Measurements from ENCODE around the gene OSTC.
A peak's percentile ranks its signal among the peaks of the same experiment; 100 is the strongest.

OSTC gene

DNA sequence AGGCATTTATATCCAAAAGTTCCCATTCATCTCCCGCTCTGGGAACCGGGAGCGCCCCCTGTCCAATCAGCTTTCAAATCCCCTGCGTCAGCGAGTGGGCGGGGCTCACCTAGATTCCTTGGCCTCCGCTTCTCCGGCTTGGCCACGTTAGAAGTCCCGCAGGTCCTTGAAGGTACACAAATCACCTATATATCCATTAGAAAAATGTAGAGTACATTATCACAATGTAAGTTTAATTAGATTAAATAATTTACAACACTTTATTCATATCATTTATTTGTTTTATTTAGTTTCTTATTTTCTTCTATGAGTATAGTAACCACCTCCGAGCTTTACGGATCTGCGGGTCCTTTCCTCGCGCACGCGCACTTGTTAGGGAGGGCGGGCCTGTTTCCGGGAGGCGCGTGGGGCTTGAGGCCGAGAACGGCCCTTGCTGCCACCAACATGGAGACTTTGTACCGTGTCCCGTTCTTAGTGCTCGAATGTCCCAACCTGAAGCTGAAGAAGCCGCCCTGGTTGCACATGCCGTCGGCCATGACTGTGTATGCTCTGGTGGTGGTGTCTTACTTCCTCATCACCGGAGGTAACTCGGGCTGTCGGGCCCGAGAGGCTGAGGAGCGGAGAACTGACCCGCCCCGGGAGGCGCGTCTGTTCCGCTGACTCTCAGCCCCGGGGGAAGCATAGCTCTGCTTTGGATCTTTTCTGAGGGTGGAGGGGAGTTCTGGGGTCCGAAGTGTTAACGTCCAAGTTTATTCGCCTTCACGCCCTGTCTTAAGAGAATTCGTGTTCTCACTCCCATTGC is at the start of gene OSTC:
OSTC (plus strand) TSS at position 388 of the 802 bp plus-strand sequence; CDS start at position 445, 57 bp downstream.
- DNase-seq: peak; percentile 97

DNA sequence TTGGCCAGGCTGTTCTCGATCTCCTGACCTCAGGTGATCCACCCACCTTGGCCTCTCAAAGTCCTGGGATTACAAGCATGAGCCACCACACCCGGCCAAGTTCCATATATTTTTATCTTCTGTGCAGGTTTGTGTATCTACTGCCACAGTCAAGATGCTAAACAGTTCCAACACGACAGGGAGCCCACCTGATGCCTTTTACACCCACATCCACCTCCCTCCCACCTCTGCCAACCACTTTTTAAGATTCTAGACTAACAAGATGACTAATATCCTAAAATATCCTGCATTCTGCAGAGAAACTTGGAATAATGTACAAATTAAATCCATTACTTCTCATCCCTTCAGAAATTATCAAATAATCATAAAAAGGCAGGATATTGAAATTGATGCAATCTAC is 49.3 kb upstream of the OSTC start:
- no peak for DNase-seq

DNA sequence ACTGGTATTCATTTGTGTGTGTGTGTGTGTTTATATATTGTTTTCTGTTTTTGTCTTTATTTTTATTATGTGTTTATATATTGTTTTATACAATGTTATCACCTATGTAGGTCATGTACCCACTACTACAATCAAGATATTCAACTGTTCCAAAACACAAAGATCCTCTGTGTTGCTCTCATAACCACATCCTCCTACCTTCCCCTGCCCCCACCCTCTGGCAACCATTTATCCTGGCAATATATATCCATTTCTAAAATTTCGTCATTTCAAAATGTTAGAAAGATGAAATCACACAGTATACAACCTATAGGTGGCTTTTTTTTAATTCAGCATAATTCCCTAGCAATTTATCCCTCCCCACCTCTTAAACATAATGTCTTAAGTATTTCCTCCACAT is 48.9 kb upstream of the OSTC start:
- DNase-seq: no peak

GRCh38 chr4:108602163-108602562 is 48.2 kb upstream of the OSTC start:
- DNase-seq: no peak

GRCh38 chr4:108607079-108607815 is 43.2 kb upstream of the OSTC start:
- no peak for DNase-seq

- DNase-seq: no peak
Observed at GRCh38 chr4:108611365-108611764, 39.0 kb upstream of the OSTC start.

DNA sequence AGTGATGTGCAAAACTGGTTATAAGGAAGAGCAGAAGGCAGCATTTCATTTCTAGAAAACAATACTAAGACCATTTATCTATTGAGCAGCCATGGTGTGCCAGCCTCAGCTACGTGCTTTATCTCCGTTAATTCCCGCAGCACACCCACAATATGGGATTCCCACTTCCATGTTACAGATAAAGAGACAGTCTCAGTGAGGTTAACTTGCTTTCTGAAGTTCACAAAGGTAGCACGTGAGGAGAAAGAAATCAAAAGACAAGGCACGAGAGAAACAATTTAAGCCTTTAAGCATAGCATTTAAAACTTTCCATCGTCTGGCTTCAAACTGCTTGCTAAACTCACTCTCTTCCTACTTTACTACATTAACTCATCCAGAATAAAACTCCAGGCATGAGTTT is 38.0 kb upstream of the OSTC start:
- DNase-seq: no peak

GRCh38 chr4:108619372-108620100 is 30.9 kb upstream of the OSTC start:
- DNase-seq: no peak

DNA sequence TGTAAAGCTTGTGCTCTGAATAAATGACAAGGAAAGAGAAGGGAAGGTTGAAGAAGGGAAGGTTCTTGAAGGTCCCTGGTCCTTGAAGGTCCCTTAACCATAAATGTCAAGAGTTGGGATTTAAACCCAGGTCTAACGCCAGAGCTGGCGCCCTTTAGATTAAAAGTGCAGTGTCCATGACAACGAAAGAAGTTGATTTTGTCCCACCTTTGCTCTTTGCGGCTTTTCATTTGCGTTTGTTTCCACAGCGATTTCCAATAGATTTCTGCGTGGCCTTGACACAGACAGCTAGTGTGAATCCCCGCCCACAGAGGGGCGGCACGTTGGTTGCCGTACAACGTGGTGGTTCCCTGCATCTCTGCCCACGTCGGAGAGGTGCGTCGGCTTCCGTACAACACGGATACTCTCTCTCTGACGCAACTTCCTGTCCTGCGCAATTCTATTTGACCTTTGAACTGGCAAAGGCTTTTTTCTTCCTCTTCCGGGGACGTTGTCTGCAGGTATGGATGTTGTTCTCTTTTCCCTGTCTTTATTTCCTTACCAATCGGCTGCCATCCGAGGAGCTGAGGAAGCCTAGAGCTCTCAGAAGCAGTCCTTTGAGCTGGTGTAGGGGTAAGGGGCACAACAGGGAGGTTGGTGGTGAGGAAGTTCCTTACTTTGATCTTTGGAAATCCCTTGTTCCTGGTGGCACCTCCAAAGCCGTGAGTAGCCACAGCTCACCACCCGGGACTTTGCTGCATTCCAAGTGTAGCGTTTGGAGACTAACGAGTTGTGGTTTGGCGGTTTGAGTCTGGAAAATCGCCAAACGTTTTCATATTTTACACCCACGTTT is 30.1 kb upstream of the OSTC start, which contains the start of gene RPL34:
RPL34 (plus strand) TSS at position 476 of the 832 bp plus-strand sequence. CDS start 1,384 bp downstream, outside the sequence.
- DNase-seq: peak; percentile 99

- DNase-seq: no peak
Observed at GRCh38 chr4:108620933-108621905, 29.2 kb upstream of the OSTC start.

- DNase-seq: no peak
Observed at GRCh38 chr4:108622022-108622421, 28.4 kb upstream of the OSTC start.

- no peak for DNase-seq
Observed at GRCh38 chr4:108622828-108623227, 27.6 kb upstream of the OSTC start.

- DNase-seq: no peak
Observed at GRCh38 chr4:108624263-108625056, 25.9 kb upstream of the OSTC start.

GRCh38 chr4:108626056-108626455 is 24.3 kb upstream of the OSTC start:
- no peak for DNase-seq

DNA sequence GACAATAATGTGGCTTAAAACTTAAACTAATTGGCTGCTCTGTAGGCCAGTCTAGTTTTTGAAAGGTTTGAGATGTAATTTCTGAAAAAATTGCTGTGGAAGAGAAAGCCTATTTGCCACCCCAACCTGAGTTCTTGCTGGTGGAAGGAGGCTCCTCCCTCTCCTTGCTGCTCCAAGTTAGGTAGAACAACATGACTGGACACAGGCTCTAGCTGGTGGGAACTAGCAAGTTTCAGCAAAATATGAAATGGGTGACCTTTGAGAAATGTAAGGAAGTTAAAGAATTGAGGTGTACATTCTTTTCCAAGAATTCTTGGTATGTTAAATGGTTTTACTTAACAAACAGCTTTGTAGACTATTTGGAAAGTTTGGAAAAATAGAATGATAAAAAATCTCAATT is 22.0 kb upstream of the OSTC start:
- no peak for DNase-seq

DNA sequence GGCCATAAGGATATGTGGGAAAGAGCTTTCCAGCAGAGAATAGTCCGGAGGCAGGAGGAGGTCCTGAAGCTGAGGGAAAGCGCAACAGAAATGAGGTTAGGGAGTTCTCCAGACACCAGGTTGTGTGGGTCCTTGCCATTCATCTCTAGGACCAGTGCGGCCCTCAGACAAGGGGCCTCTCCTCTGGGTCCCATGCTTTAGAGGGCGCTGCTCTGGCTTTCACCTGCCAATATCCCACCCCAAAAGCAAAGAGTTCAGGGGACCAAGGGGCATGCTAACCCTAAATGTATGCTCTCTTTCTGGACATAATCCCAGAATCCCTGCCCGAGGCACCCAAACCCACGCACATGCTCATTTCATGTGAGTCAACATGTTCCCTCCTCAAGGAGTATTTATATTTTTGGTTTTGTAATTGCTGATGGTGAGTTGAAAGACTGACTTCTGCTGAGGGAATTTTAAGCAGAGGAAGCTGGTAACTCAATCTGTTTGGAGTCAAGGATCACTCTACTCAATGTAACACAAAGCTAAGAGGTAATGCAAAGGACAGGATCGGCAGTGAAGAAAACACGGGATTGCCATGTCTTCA is 15.2 kb upstream of the OSTC start:
- no peak for DNase-seq

DNA sequence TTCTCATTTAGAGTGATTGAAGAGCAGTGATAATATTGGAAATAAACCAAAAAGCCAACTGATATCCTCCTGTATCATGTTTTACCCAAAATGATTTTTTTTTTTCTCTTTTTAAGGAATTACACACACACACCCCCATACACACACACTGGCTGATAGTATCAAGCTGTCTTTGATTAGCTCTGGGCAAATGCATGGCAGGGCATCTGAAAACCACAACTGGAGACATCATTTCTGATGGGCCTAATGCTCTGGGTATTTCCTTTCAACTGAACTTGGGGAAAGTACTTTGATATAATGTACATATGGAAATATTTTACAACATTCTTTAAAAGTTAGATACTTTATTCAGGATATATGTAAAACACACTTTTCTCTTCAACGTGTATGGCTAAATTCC is 14.2 kb upstream of the OSTC start:
- no peak for DNase-seq

GRCh38 chr4:108637856-108638255 is 12.5 kb upstream of the OSTC start:
- no peak for DNase-seq

GRCh38 chr4:108644237-108644636 is 6.2 kb upstream of the OSTC start:
- DNase-seq: no peak

DNA sequence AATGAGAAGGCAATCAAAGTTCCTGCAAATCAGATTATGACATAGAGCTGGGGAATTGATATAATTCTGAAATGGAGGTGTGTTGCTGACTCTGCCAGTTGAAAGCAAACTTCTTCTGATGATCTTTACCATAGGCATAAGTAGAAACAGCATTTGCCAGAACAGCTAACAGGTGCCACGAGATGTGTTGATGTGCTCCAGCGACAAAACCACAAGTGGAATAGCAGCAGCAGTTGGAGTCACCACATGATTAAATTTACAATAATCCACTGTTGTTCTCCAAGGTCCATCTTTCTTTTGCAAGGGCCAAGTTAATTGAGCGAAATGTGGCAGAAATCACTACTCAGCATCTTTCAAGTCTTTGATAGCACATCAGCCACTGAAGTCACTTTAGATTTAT is 3.7 kb upstream of the OSTC start:
- no peak for DNase-seq

All from NCI-H1092 treated with DMSO at 0.1 percent for 48 hours (cell line).